ENCODE measurements around the gene TMEM132C. TPM values are rescaled to one million over a fixed set of nuclear protein-coding genes. Genes with fewer than 3 reads are reported as not detected.
A peak's percentile ranks its signal among the peaks of the same experiment; 100 is the strongest.

Gene TMEM132C
- total RNA-seq = 1 to 10 TPM in 1 of 2 donors, under 1 TPM in 1; 0.46 to 5.3 TPM

- Histone ChIP-seq H3K36me3 (no peaks in the 10 kb centered on the region), H3K9me3 (no peaks in the 10 kb centered on the region), H3K4me3 (peak within 1 kb of the TSS; percentile 20 to 21), H3K4me1 (replicated peaks) (peaks cover 5% of the 10 kb centered on the region), H3K27me3 (replicated peaks; ENCODE audit: insufficient read depth) (peaks cover 12% of the 10 kb centered on the region), H3K27ac (no peak within 1 kb of the TSS)
- TF ChIP-seq POLR2A (IDR thresholded peaks at IDR 0.05) (no peak), CTCF (IDR thresholded peaks at IDR 0.05) (no peak), POLR2AphosphoS5 (IDR thresholded peaks at IDR 0.05) (no peak)
- WGBS = 0% methylated on average over 19 of the region's 73 CpGs
- no peak for DNase-seq (ENCODE audit: low spot score)
- intact Hi-C loops (cut with DNase I) = loop anchor here (10.0 kb wide), 1 partner anchor 118 kb away; no protein-coding TSS in a partner anchor
Observed at GRCh38 chr12:128267131-128267622, at the start of gene TMEM132C. TSS of gene TMEM132C (plus strand) at chr12:128267170. CDS start at chr12:128267403, 233 bp downstream.

GRCh38 chr12:128224226-128224625, 42.7 kb upstream of the TMEM132C start:
- 58% methylated on average over 7 of the region's 7 CpGs for WGBS
- Histone ChIP-seq H3K4me1 (replicated peaks) (no peaks in the 10 kb centered on the region), H3K27ac (no peak overlapping the region), H3K36me3 (no peaks in the 10 kb centered on the region), H3K27me3 (replicated peaks; ENCODE audit: insufficient read depth) (no peaks in the 10 kb centered on the region), H3K9me3 (no peaks in the 10 kb centered on the region), H3K4me3 (no peak overlapping the region)
- no peak for DNase-seq (ENCODE audit: low spot score)
- intact Hi-C loops (cut with DNase I) = no loop called here
- TF ChIP-seq POLR2A (IDR thresholded peaks at IDR 0.05) = no peak

- no peaks in the 10 kb centered on the region for H3K36me3 ChIP-seq
- TF ChIP-seq POLR2A (IDR thresholded peaks at IDR 0.05) (no peak), POLR2AphosphoS5 (IDR thresholded peaks at IDR 0.05) (no peak), CTCF (IDR thresholded peaks at IDR 0.05) (no peak)
- H3K4me1 ChIP-seq (replicated peaks) = no peaks in the 10 kb centered on the region
- DNase-seq (ENCODE audit: low spot score) = no peak
- no peak overlapping the region for H3K27ac ChIP-seq
- no peaks in the 10 kb centered on the region for H3K27me3 ChIP-seq (replicated peaks; ENCODE audit: insufficient read depth)
- 69% methylated on average over 6 of the region's 6 CpGs for WGBS
- no peak overlapping the region for H3K4me3 ChIP-seq
- intact Hi-C loops (cut with DNase I) = no loop called here
- H3K9me3 ChIP-seq = no peaks in the 10 kb centered on the region
Observed at GRCh38 chr12:128228581-128228980, 38.4 kb upstream of the TMEM132C start.

GRCh38 chr12:128235635-128236417, 31.1 kb upstream of the TMEM132C start:
- 69% methylated on average over 6 of the region's 6 CpGs for WGBS

GRCh38 chr12:128236525-128236924, 30.4 kb upstream of the TMEM132C start:
- intact Hi-C loops (cut with DNase I) = no loop called here

More at GRCh38 chr12:128235635-128236417, 31.1 kb upstream of the TMEM132C start:
- Histone ChIP-seq H3K36me3 (no peaks in the 10 kb centered on the region), H3K4me3 (no peak overlapping the region), H3K27me3 (replicated peaks; ENCODE audit: insufficient read depth) (no peaks in the 10 kb centered on the region), H3K9me3 (no peaks in the 10 kb centered on the region), H3K27ac (no peak overlapping the region), H3K4me1 (replicated peaks) (no peaks in the 10 kb centered on the region)
- DNase-seq (ENCODE audit: low spot score) = no peak
- intact Hi-C loops (cut with DNase I) = no loop called here
- no peak for TF ChIP-seq POLR2A (IDR thresholded peaks at IDR 0.05)
- TF ChIP-seq POLR2AphosphoS5 (IDR thresholded peaks at IDR 0.05) = no peak
- no peak for TF ChIP-seq CTCF (IDR thresholded peaks at IDR 0.05)

More at GRCh38 chr12:128236525-128236924, 30.4 kb upstream of the TMEM132C start:
- Histone ChIP-seq H3K9me3 (no peaks in the 10 kb centered on the region), H3K27me3 (replicated peaks; ENCODE audit: insufficient read depth) (no peaks in the 10 kb centered on the region), H3K36me3 (no peaks in the 10 kb centered on the region), H3K27ac (no peak overlapping the region), H3K4me3 (no peak overlapping the region), H3K4me1 (replicated peaks) (no peaks in the 10 kb centered on the region)
- no peak for DNase-seq (ENCODE audit: low spot score)
- TF ChIP-seq POLR2AphosphoS5 (IDR thresholded peaks at IDR 0.05) (no peak), CTCF (IDR thresholded peaks at IDR 0.05) (no peak)
- WGBS = 73% methylated on average over 1 of the region's 1 CpG
